SK-N-SH treated with all-trans-retinoic acid at 6 μM for 48 hours (cell line): ENCODE data around the gene PRMT7.

ENCODE experiments used
- ATAC-seq: fragments of 200-7000 bp; cut with Tn5 transposase; 3 replicates; pipeline ENCODE4 v1.9.1; 2020; ENCODE audit warnings: mild to moderate bottlenecking, moderate library complexity
- ARNTL ChIP-seq: fragments of 450-650 bp; formaldehyde crosslinking; IDR thresholded peaks from 2 replicates; pipeline ENCODE4 v1.5.0; 2020; ENCODE audit warnings: low read depth, mild to moderate bottlenecking, moderate library complexity, borderline replicate concordance
- CREB5 ChIP-seq: fragments of 250-450 bp; sonication (Bioruptor Pico); IDR thresholded peaks from 2 replicates; pipeline ENCODE4 v1.5.1; 2020; ENCODE audit warnings: low read depth, mild to moderate bottlenecking, moderate library complexity
- CSDC2 ChIP-seq: fragments of 250-450 bp; sonication (Bioruptor Pico); IDR thresholded peaks from 2 replicates; pipeline ENCODE4 v1.5.0; 2020; ENCODE audit warnings: mild to moderate bottlenecking, moderate library complexity
- CSRNP3 ChIP-seq: fragments of 250-450 bp; sonication (Bioruptor Pico); IDR thresholded peaks from 2 replicates; pipeline ENCODE4 v1.5.1; 2021; ENCODE audit warnings: mild to moderate bottlenecking, moderate library complexity
- ESRRG ChIP-seq: fragments of 250-450 bp; sonication (Bioruptor Pico); IDR thresholded peaks from 2 replicates; pipeline ENCODE4 v1.6.1; 2021; ENCODE audit warnings: mild to moderate bottlenecking
- GLIS3 ChIP-seq: fragments of 250-450 bp; sonication (Bioruptor Pico); IDR thresholded peaks from 2 replicates; pipeline ENCODE4 v1.5.0; 2020; ENCODE audit warnings: mild to moderate bottlenecking, moderate library complexity
- ISL1 ChIP-seq: fragments of 250-450 bp; sonication (Bioruptor Pico); IDR thresholded peaks from 2 replicates; pipeline ENCODE4 v2.1.2; 2022; ENCODE audit warnings: mild to moderate bottlenecking, moderate library complexity
- OSR1 ChIP-seq: fragments of 250-450 bp; sonication (Bioruptor Pico); IDR thresholded peaks from 2 replicates; pipeline ENCODE4 v1.8.0; 2022; ENCODE audit warnings: moderate library complexity, mild to moderate bottlenecking, inconsistent platforms
- PATZ1 ChIP-seq: fragments of 250-450 bp; sonication (Bioruptor Pico); IDR thresholded peaks from 2 replicates; pipeline ENCODE4 v1.8.0; 2020; ENCODE audit warnings: mild to moderate bottlenecking, moderate library complexity, borderline replicate concordance
- POU6F1 ChIP-seq: fragments of 250-450 bp; sonication (Bioruptor Pico); IDR thresholded peaks from 2 replicates; pipeline ENCODE4 v1.8.0; 2021; ENCODE audit warnings: low read depth, mild to moderate bottlenecking, moderate library complexity, borderline replicate concordance
- PPARA ChIP-seq: fragments of 250-450 bp; sonication (Bioruptor Pico); IDR thresholded peaks from 2 replicates; pipeline ENCODE4 v1.5.0; 2020; ENCODE audit warnings: mild to moderate bottlenecking, borderline replicate concordance
- RARB ChIP-seq: fragments of 250-450 bp; sonication (Bioruptor Pico); IDR thresholded peaks from 2 replicates; pipeline ENCODE4 v1.8.0; 2021; ENCODE audit warnings: mild to moderate bottlenecking, moderate library complexity
- SNAI2 ChIP-seq: fragments of 250-450 bp; sonication (Bioruptor Pico); IDR thresholded peaks from 2 replicates; pipeline ENCODE4 v1.5.0; 2020; ENCODE audit warnings: mild to moderate bottlenecking, moderate library complexity
- TCF4 ChIP-seq: fragments of 250-450 bp; sonication (Bioruptor Pico); IDR thresholded peaks from 2 replicates; pipeline ENCODE4 v1.8.0; 2021; ENCODE audit warnings: mild to moderate bottlenecking, moderate library complexity, borderline replicate concordance
- TOX ChIP-seq: fragments of 250-450 bp; sonication (Bioruptor Pico); IDR thresholded peaks from 2 replicates; pipeline ENCODE4 v1.8.0; 2021; ENCODE audit warnings: mild to moderate bottlenecking, moderate library complexity, borderline replicate concordance
- TSHZ2 ChIP-seq: fragments of 250-450 bp; sonication (Bioruptor Pico); IDR thresholded peaks from 2 replicates; pipeline ENCODE4 v1.5.0; 2020; ENCODE audit warnings: mild to moderate bottlenecking, moderate library complexity
- ZC3H10 ChIP-seq: fragments of 250-450 bp; sonication (Bioruptor Pico); IDR thresholded peaks from 2 replicates; pipeline ENCODE4 v1.5.1; 2021; ENCODE audit warnings: mild to moderate bottlenecking, moderate library complexity
- ZFP3 ChIP-seq: fragments of 250-450 bp; sonication (Bioruptor Pico); IDR thresholded peaks from 2 replicates; pipeline ENCODE4 v1.5.0; 2020; ENCODE audit warnings: mild to moderate bottlenecking, moderate library complexity
- ZFP30 ChIP-seq: fragments of 450-650 bp; formaldehyde crosslinking; IDR thresholded peaks from 2 replicates; pipeline ENCODE4 v1.5.0; 2022; ENCODE audit warnings: mild to moderate bottlenecking, moderate library complexity
- ZNF565 ChIP-seq: fragments of 450-650 bp; formaldehyde crosslinking; conservative IDR thresholded peaks from 2 replicates; pipeline ENCODE4 v1.5.0; 2020; ENCODE audit warnings: low read depth, mild to moderate bottlenecking, moderate library complexity
- ZNF70 ChIP-seq: fragments of 450-650 bp; formaldehyde crosslinking; IDR thresholded peaks from 2 replicates; pipeline ENCODE4 v1.5.0; 2020; ENCODE audit warnings: mild to moderate bottlenecking, moderate library complexity
- ZNF8 ChIP-seq: fragments of 450-650 bp; formaldehyde crosslinking; IDR thresholded peaks from 2 replicates; pipeline ENCODE4 v1.5.0; 2020; ENCODE audit warnings: mild to moderate bottlenecking, moderate library complexity

The PRMT7 gene

GRCh38 chr16:68282064-68282452, 28.8 kb upstream of the PRMT7 start:
- TF ChIP-seq ZC3H10 (CRISPR knock-in tag) (no peak), POU6F1 (CRISPR knock-in tag) (no peak), CSDC2 (no peak), ISL1 (CRISPR knock-in tag) (no peak), RARB (CRISPR knock-in tag) (no peak), TOX (CRISPR knock-in tag) (no peak), ZNF8 (CRISPR knock-in tag) (no peak), PPARA (no peak), ESRRG (CRISPR knock-in tag) (no peak), TSHZ2 (CRISPR knock-in tag) (no peak), CREB5 (no peak), ZNF70 (CRISPR knock-in tag) (no peak)
- ATAC-seq = no peak

- TF ChIP-seq ZNF565 (CRISPR knock-in tag) (no peak), CSRNP3 (CRISPR knock-in tag) (no peak), POU6F1 (CRISPR knock-in tag) (no peak), TSHZ2 (CRISPR knock-in tag) (no peak), CSDC2 (no peak), ISL1 (CRISPR knock-in tag) (no peak), ESRRG (CRISPR knock-in tag) (no peak), ZNF8 (CRISPR knock-in tag) (no peak), PATZ1 (no peak), TCF4 (no peak), GLIS3 (no peak), ZFP3 (CRISPR knock-in tag) (no peak), CREB5 (no peak), SNAI2 (no peak), PPARA (no peak), ZFP30 (CRISPR knock-in tag) (no peak), ZC3H10 (CRISPR knock-in tag) (no peak), ARNTL (CRISPR knock-in tag) (no peak), OSR1 (CRISPR knock-in tag) (no peak), ZNF70 (CRISPR knock-in tag) (no peak)
- ATAC-seq = no peak
Measured at GRCh38 chr16:68283346-68283745, 27.5 kb upstream of the PRMT7 start.
